Activated T-cell treated with anti-CD3 and anti-CD28 coated beads, Interleukin-2, amount 50 U/mL, for 4 hours (primary cell): Measurements from ENCODE around the gene WDR27. TPM values are rescaled to one million over a fixed set of nuclear protein-coding genes. Genes with fewer than 3 reads are reported as not detected.
"Not testable (repeated sequence)": the region's sequence is repeated elsewhere in the genome, so short reads cannot be mapped to it uniquely, and the experiment has no call there.

Experiments
- ATAC-seq, 2 donors: fragments of 200-7000 bp; cut with Tn5 transposase; one replicate each; pipeline ENCODE4 v1.10.0; 2021
- DNase-seq: peaks from one replicate; pipeline ENCODE4 v3.0.0-alpha.2; 2020
- H3K27me3 Mint-ChIP-seq: one replicate; pipeline ENCODE4 v1.8.0; 2021; ENCODE audit warnings: low read depth, mixed read lengths
- H3K36me3 Mint-ChIP-seq: one replicate; pipeline ENCODE4 v1.8.0; 2022; ENCODE audit warnings: mixed read lengths; ENCODE audit not compliant: insufficient read depth
- H3K4me1 Mint-ChIP-seq: one replicate; pipeline ENCODE4 v1.8.0; 2021; ENCODE audit warnings: low read depth, mixed read lengths
- H3K4me3 Mint-ChIP-seq: one replicate; pipeline ENCODE4 v1.8.0; 2021; ENCODE audit warnings: mild to moderate bottlenecking, moderate library complexity, mixed read lengths
- H3K9me3 Mint-ChIP-seq: one replicate; pipeline ENCODE4 v1.8.0; 2021; ENCODE audit warnings: mixed read lengths
- total RNA-seq, 3 donors: library from RNA; stranded (reverse); gene quantifications; one replicate each; pipeline ENCODE4 v1.2.1, GENCODE V29; 2021

Gene WDR27
- total RNA-seq, 3 donors from 2014 or later: 11.9 to 14.4 (median 13.4) TPM

DNA sequence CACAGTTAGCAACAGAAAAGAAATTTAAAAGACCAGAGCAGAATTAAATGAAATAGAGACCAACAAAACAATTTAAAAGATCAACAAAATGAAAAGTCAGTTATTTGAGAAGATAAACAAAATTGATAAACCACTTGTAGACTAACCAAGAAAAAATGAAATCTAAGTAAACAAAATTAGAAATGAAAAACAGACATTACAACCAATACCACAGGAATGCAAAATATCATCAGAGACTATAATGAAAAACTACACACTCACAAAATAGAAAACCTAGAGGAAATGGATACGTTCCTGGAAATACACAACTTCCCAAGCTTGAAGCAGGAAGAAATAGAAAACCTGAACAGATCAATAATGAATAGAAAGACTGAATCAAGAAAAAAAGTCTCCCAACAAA is 97.8 kb downstream of the WDR27 start:
- ATAC-seq (no peak), DNase-seq (no peak)
- Mint-ChIP-seq H3K4me1 (no peaks in the 10 kb centered on the region), H3K27me3 (no peaks in the 10 kb centered on the region), H3K36me3 (peaks cover 30% of the 10 kb centered on the region), H3K4me3 (no peak overlapping the region), H3K9me3 (no peaks in the 10 kb centered on the region)

DNA sequence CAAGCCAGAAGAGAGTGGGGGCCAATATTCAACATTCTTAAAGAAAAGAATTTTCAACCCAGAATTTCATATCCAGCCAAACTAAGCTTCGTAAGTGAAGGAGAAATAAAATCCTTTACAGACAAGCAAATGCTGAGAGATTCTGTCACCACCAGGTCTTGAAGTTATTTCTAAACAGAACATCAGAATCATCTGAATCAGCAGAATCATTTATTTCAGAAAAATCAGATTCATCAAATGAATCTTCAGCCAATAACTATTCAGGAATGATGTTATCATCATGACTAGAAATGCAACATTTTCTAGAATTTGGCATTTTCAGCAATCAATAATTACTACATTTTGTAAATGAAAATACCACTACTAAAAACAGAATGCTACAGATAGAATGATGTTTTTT is 100.7 kb downstream of the WDR27 start:
- peaks cover 31% of the 10 kb centered on the region for H3K36me3 Mint-ChIP-seq
- H3K9me3 Mint-ChIP-seq, DNase-seq, H3K27me3 Mint-ChIP-seq, H3K4me3 Mint-ChIP-seq, ATAC-seq, H3K4me1 Mint-ChIP-seq: not testable (repeated sequence)

DNA sequence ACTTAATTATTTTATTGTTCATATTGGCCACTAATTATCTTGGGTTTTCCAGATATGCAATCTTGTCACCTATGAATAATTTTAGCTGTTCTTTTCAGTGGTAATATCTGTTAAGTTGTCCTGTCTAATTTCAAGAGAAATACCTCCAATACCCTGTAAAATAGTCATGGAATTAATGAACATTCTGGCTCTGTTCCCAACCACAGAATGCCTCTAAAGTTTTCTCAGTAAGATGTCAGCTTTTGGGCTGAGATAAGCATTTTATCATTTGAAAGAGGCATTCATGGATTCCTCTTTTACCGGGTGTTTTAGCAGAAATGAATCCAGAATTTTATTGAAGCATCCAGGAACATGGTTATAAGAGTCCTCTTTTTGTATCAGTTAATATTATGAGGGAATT is 109.3 kb downstream of the WDR27 start:
- H3K27me3 Mint-ChIP-seq: no peaks in the 10 kb centered on the region
- H3K4me1 Mint-ChIP-seq: peaks cover 31% of the 10 kb centered on the region
- DNase-seq: no peak
- H3K4me3 Mint-ChIP-seq: no peak overlapping the region
- peaks cover 6% of the 10 kb centered on the region for H3K36me3 Mint-ChIP-seq
- ATAC-seq: no peak
- H3K9me3 Mint-ChIP-seq: peaks cover 4% of the 10 kb centered on the region

DNA sequence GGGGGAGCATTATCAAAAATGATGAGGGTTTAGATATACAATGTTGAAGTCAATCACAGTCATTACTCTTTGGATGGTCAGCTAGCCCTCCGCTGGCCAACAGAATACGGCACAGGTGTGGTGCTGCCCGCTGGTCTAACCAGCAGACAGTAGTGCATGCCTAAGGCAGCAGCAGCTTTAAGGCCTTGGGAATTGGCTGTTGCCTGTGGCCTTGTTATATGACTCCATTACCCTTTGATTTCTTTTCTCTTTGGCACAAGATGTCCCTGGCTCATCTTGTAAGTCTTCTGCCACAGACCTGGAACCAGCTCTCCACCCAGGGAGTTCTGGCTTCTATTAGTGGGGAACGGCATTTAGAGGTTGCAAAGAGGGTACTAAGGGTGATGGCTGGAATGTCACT is 110.2 kb downstream of the WDR27 start:
- no peaks in the 10 kb centered on the region for H3K27me3 Mint-ChIP-seq
- H3K4me1 Mint-ChIP-seq: peaks cover 31% of the 10 kb centered on the region
- ATAC-seq: no peak
- H3K36me3 Mint-ChIP-seq: peaks cover 1% of the 10 kb centered on the region
- DNase-seq: no peak
- H3K9me3 Mint-ChIP-seq: no peaks in the 10 kb centered on the region
- H3K4me3 Mint-ChIP-seq: no peak overlapping the region

DNA sequence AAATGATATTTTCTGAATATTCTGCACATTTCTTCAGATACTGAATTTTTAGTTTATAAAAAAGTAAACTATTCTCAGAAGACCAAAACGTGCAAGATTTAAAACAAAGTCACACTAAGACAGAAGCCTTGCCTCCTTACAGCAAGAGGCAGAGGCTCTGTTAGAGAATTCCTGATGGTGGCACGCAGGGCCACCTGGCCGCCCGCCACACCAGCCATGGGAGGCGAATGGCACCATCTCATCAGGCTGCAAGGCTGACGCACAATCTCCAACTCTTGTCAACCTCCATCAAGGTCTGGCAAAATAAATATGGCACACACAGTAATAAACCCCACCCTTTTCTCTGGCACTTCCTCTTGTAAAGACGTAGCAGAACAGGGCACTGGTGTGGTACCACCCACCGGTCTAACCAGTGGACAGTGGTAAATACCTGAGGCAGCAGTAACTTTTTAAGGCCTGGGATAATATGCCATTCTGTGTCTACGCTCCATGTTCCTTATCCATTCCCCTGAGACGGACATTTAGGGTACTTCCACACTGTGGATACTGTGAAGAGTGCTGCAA is 111.4 kb downstream of the WDR27 start:
- no peak for ATAC-seq
- H3K36me3 Mint-ChIP-seq: peaks cover 1% of the 10 kb centered on the region
- H3K4me1 Mint-ChIP-seq: peaks cover 31% of the 10 kb centered on the region
- no peaks in the 10 kb centered on the region for H3K9me3 Mint-ChIP-seq
- H3K4me3 Mint-ChIP-seq: no peak overlapping the region
- H3K27me3 Mint-ChIP-seq: no peaks in the 10 kb centered on the region
- DNase-seq: no peak

DNA sequence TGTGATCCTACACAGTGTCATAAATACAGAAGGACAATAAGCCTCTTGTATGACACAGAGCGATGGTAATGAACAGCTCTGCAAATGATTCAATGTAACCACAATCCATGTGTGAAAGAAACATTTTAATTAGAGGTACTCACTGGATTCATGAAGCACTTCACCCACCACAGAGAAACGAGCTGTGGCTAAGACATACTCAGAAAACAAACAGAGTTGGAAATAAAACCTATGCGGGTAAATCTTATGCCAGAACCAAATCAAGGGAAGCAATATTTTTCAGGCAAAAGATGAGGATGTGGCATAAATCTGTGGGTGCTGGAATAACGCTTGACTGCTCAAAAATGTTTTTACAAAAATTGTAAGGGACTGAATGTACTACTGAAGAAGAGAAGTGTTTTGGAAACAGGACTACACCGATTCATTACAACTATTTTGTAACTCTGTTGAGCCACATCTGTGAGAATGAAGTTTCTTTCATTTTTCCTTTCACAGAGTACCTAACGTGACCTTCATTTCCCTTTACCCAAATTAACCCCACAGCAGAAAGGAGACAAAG is 112.1 kb downstream of the WDR27 start:
- Mint-ChIP-seq H3K4me3 (peak overlapping the region; percentile 19), H3K9me3 (no peaks in the 10 kb centered on the region)
- DNase-seq: no peak

DNA sequence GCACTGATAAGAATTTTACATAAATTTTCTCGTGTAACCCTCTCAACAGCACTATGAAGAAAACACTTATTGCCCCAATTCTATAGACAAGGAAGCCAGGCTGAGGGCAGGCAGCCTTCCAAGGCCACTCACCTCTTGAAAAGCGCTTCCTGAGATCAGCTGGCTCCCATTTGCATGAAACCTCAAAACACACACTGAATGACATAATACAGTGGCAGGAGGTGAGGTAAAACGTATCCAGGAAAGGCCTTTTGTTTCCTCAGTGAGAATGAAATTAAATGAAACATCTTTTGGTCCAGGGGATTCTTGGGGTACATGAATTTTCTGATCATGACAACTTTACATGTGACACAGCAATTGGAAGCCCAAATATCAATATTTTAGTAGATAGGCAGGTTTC is 112.5 kb downstream of the WDR27 start:
- DNase-seq: no peak
- H3K4me3 Mint-ChIP-seq: no peak overlapping the region

More for the DNA sequence above, 112.1 kb downstream of the WDR27 start:
- Mint-ChIP-seq H3K4me1 (peaks cover 34% of the 10 kb centered on the region), H3K27me3 (no peaks in the 10 kb centered on the region), H3K36me3 (peaks cover 1% of the 10 kb centered on the region)
- ATAC-seq: peak; percentile 95 to 97

DNA sequence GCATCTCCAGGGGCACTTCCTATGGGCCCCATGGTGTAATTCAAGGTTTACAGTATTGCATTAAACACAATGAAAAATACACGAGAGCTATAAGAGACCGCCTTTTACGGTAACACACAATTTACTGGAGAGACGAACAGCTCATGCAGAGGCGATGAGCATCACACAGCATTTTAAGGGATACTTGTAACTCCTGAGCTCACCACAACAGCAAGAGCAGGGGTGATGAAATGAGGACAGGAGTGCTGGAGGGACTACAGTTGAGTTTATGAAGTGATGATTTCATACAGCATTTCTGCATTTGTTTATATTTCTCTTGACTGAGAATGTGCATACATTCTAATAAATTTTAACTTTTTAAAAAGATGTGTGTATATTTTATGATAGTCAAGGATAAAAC is 113.9 kb downstream of the WDR27 start:
- no peak overlapping the region for H3K4me3 Mint-ChIP-seq
- no peaks in the 10 kb centered on the region for H3K27me3 Mint-ChIP-seq
- H3K4me1 Mint-ChIP-seq: peaks cover 50% of the 10 kb centered on the region
- no peaks in the 10 kb centered on the region for H3K36me3 Mint-ChIP-seq
- DNase-seq (no peak), ATAC-seq (no peak)
- H3K9me3 Mint-ChIP-seq: no peaks in the 10 kb centered on the region

More for the DNA sequence above, 112.5 kb downstream of the WDR27 start:
- Mint-ChIP-seq H3K4me1 (peaks cover 39% of the 10 kb centered on the region), H3K27me3 (no peaks in the 10 kb centered on the region), H3K9me3 (no peaks in the 10 kb centered on the region), H3K36me3 (peaks cover 1% of the 10 kb centered on the region)
- peak; percentile 36 to 42 for ATAC-seq

DNA sequence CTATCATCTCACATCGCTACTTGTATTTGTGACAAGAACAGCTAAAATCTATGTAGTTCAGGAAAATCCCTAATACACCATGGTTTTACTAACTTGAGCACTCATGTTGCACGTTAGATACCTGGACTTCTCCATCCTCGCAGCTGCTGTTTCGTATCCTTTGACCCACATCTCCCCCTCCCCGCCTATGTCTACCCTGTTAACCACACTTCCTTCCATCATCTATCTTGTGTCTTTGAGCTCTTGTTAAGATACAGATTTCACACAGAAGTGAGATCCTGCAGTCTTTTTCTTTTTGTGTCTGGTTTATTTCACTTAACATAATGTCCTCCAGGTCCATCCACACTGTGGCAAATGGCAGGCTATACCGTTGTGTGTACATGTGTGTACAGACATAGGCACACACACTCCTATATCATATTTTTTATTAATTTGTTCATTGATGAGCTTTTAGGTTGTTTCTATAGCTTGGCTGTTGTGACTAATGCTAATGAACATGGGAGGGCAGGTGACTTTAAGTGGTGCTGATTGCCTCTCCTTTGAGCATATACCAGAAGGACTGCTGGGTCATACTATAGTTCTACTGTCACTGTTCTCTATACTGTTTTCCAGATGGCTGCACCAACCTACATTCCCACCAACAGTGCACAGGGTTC is 117.8 kb downstream of the WDR27 start:
- ATAC-seq (peak in 1 of 2 donors; percentile 43), DNase-seq (no peak)
- peaks cover 32% of the 10 kb centered on the region for H3K4me1 Mint-ChIP-seq
- no peaks in the 10 kb centered on the region for H3K27me3 Mint-ChIP-seq
- H3K36me3 Mint-ChIP-seq: peaks cover 13% of the 10 kb centered on the region
- no peaks in the 10 kb centered on the region for H3K9me3 Mint-ChIP-seq
- peak overlapping the region; percentile 20 for H3K4me3 Mint-ChIP-seq

DNA sequence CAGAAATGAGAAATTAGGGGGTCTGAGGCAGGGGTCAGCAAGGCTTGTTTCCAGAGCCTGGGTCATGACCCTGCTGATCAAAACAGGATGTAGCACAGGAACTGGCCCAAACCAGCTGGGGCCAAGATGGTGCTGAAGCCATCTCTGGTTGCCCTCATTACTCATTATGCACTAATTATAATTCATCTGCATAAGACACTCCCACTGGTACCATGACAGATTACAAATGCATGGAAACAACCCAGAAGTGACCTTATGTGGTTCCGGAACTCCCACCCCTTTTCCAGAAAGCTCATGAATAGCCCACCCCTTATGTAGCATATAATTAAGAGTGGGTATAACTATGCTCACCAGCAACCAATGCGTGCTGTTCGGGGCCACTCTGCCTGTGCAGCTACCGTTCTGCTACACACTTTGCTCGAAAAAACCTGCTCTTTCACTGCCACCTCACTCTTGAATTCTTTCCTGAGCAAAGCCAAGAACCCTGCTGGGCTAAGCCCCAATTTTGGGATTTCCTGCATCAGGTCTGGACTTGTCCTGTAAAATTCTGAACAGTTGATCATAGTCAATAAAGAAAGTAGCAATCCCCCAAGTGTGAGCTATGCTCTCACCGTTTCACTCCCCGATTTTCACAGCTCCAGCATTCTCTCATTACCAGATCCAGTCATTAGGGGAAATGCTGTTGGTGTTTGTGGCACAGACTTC is 122.3 kb downstream of the WDR27 start:
- Mint-ChIP-seq H3K9me3 (no peaks in the 10 kb centered on the region), H3K4me1 (peaks cover 17% of the 10 kb centered on the region), H3K36me3 (peaks cover 18% of the 10 kb centered on the region), H3K27me3 (no peaks in the 10 kb centered on the region), H3K4me3 (no peak overlapping the region)
- no peak for DNase-seq
- ATAC-seq: no peak

DNA sequence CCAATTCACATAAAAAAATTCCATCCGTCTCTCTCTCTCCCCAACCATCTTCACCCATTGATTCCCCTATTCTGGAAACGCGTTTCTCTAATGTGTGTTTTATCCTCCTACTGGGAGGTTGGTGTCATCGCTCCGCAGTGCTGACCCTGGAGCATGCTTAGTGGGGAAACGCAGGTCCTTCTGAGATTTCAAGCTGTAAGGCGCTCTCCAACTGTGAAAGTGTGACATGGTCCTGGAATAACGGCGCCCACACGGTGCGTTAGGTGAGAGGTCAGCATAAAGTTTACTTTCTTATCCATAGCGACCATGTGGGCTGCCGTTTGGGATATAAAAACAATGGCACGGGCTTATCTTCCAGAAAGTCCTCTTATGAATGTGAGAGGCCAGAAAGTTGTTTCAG is 123.9 kb downstream of the WDR27 start:
- Mint-ChIP-seq H3K36me3 (peaks cover 20% of the 10 kb centered on the region), H3K9me3 (no peaks in the 10 kb centered on the region), H3K4me3 (no peak overlapping the region), H3K4me1 (peaks cover 3% of the 10 kb centered on the region), H3K27me3 (no peaks in the 10 kb centered on the region)
- ATAC-seq: no peak
- no peak for DNase-seq

DNA sequence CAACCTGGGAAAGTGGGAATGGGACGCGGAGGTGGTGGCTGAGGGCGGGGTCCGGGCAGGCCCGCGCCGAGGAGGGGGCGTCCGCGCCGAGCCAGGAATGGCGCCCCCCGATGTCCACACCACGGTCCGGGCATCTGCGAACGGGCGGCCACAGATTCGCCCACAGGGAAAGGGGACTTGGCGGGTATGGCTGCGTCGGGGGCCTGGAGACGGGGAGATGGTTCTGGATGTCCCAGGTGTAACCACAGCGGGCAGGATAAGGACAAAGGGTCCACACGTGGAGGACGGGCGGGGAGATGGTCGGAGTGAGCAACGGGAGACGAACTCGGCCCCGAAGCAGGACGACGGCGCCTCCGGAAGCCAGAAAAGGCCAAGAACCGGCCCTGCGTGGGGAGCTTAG is 124.6 kb downstream of the WDR27 start:
- Mint-ChIP-seq H3K4me1 (peaks cover 3% of the 10 kb centered on the region), H3K36me3 (peaks cover 19% of the 10 kb centered on the region), H3K27me3 (no peaks in the 10 kb centered on the region), H3K9me3 (no peaks in the 10 kb centered on the region), H3K4me3 (no peak overlapping the region)
- ATAC-seq: no peak
- no peak for DNase-seq

DNA sequence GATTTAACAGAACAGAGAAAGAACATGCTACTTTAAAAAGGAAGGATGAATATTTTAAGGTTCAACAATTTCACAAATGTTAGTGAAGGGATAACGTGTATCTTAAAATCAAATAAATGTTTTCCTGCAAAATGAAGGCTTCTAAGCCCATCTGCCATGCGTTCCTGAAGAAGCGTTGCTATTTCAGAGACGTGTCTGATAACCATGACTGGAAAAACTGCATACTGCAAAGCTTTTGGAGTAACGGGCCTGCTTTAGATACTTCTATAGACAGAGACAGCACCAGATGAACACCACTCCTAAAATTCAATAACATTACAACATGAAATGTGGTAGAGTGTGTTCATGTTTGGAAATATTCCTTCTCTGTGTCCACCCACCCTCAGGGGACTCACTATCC is 126.0 kb downstream of the WDR27 start:
- H3K27me3 Mint-ChIP-seq: no peaks in the 10 kb centered on the region
- peaks cover 3% of the 10 kb centered on the region for H3K4me1 Mint-ChIP-seq
- peaks cover 11% of the 10 kb centered on the region for H3K36me3 Mint-ChIP-seq
- H3K4me3 Mint-ChIP-seq: no peak overlapping the region
- ATAC-seq: no peak
- no peaks in the 10 kb centered on the region for H3K9me3 Mint-ChIP-seq
- DNase-seq: no peak

DNA sequence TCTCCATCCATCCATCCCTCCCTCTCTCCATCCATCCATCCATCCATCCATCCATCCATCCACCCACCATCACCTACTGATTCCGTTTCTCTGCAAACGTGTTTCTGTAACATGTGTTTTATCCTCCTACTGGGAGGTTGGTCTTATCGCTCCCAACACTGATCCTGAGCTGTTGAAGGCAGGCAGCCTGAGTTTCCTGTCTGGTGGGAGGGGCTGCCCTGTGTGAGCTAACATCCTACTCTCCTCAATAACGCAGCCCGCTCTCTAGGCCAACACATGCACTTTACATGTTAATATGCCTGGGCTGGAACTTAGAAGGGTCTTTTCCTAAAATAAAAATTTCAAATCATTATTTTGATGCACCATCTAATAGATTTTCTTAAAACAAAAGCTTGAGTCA is 126.5 kb downstream of the WDR27 start:
- H3K9me3 Mint-ChIP-seq: no peaks in the 10 kb centered on the region

DNA sequence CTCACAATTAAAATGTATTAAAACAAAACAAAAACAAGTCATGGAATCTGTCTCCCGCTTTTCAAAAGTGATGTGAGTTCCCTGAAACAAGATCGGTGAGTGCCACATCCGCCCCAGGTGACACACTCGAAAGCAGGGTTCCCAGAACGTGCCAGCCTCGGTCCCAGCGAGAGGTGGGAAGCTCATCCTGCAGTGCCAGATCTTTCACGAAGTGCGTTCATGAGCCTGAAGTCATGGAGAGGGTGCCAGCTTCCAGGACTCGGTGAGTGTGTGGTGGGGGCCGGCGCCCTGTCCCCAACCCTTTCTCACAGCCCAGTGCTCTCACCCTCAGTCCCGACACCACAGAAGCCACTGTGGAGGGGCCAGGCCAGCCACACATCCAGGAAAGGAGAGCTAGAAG is 127.4 kb downstream of the WDR27 start:
- H3K36me3 Mint-ChIP-seq: peaks cover 10% of the 10 kb centered on the region
- no peak for ATAC-seq
- H3K4me3 Mint-ChIP-seq: no peak overlapping the region
- no peaks in the 10 kb centered on the region for H3K9me3 Mint-ChIP-seq
- DNase-seq: no peak
- H3K27me3 Mint-ChIP-seq: no peaks in the 10 kb centered on the region
- H3K4me1 Mint-ChIP-seq: no peaks in the 10 kb centered on the region

More for the DNA sequence above, 126.5 kb downstream of the WDR27 start:
- H3K4me3 Mint-ChIP-seq: no peak overlapping the region
- no peak for DNase-seq
- peaks cover 11% of the 10 kb centered on the region for H3K36me3 Mint-ChIP-seq
- ATAC-seq: no peak
- no peaks in the 10 kb centered on the region for H3K27me3 Mint-ChIP-seq
- peaks cover 3% of the 10 kb centered on the region for H3K4me1 Mint-ChIP-seq
